ENCODE measurements around the gene CDH2.

The CDH2 gene

GRCh38 chr18:28167835-28168349 lies 9.0 kb downstream of the CDH2 start:
- Mint-ChIP-seq H3K9me3 (no peaks in the 10 kb centered on the region), H3K4me3 (peak overlapping the region; percentile 5 to 26 (median 20)), H3K27me3 (ENCODE audit: low read depth) (peaks cover 8% of the 10 kb centered on the region), H3K4me1 (peaks cover 32% of the 10 kb centered on the region), H3K36me3 (ENCODE audit: low read depth) (no peaks in the 10 kb centered on the region), H3K27ac (peak overlapping the region; percentile 58 to 87 (median 75))
- TF ChIP-seq CTCF (IDR thresholded peaks at IDR 0.05; ENCODE audit: unreplicated experiment in 3 of 3): no peak

GRCh38 chr18:28164771-28165483 lies 12.0 kb downstream of the CDH2 start:
- H3K4me3 Mint-ChIP-seq: no peak overlapping the region
- H3K4me1 Mint-ChIP-seq: peaks cover 29% of the 10 kb centered on the region
- H3K9me3 Mint-ChIP-seq: no peaks in the 10 kb centered on the region
- H3K27ac Mint-ChIP-seq: no peak overlapping the region
- H3K36me3 Mint-ChIP-seq (ENCODE audit: low read depth): no peaks in the 10 kb centered on the region
- no peaks in the 10 kb centered on the region for H3K27me3 Mint-ChIP-seq (ENCODE audit: low read depth)
- TF ChIP-seq CTCF (IDR thresholded peaks at IDR 0.05; ENCODE audit: unreplicated experiment in 3 of 3): no peak

- no peaks in the 10 kb centered on the region for H3K9me3 Mint-ChIP-seq
- H3K27ac Mint-ChIP-seq: no peak overlapping the region
- H3K4me3 Mint-ChIP-seq: no peak overlapping the region
- no peaks in the 10 kb centered on the region for H3K27me3 Mint-ChIP-seq (ENCODE audit: low read depth)
- TF ChIP-seq CTCF (IDR thresholded peaks at IDR 0.05; ENCODE audit: unreplicated experiment in 3 of 3): no peak
- H3K36me3 Mint-ChIP-seq (ENCODE audit: low read depth): no peaks in the 10 kb centered on the region
- H3K4me1 Mint-ChIP-seq: peaks cover 23% of the 10 kb centered on the region
These were observed 13.6 kb downstream of the CDH2 start for GRCh38 chr18:28163201-28163775.

GRCh38 chr18:28161608-28162599 lies 15.0 kb downstream of the CDH2 start:
- Mint-ChIP-seq H3K27ac (no peak overlapping the region), H3K4me1 (peaks cover 23% of the 10 kb centered on the region), H3K9me3 (no peaks in the 10 kb centered on the region), H3K4me3 (no peak overlapping the region), H3K36me3 (ENCODE audit: low read depth) (no peaks in the 10 kb centered on the region), H3K27me3 (ENCODE audit: low read depth) (no peaks in the 10 kb centered on the region)
- TF ChIP-seq CTCF (IDR thresholded peaks at IDR 0.05; ENCODE audit: unreplicated experiment in 3 of 3): no peak

GRCh38 chr18:28159055-28159454 lies 17.9 kb downstream of the CDH2 start:
- Mint-ChIP-seq H3K4me3 (no peak overlapping the region), H3K27ac (no peak overlapping the region), H3K36me3 (ENCODE audit: low read depth) (no peaks in the 10 kb centered on the region), H3K27me3 (ENCODE audit: low read depth) (no peaks in the 10 kb centered on the region), H3K4me1 (peaks cover 31% of the 10 kb centered on the region), H3K9me3 (no peaks in the 10 kb centered on the region)
- TF ChIP-seq CTCF (IDR thresholded peaks at IDR 0.05; ENCODE audit: unreplicated experiment in 3 of 3): no peak
